Fibroblast of skin of right quadriceps (primary cell): Measurements from ENCODE around the gene U2AF2.

Source experiments
- DNase-seq: peaks from one replicate; pipeline ENCODE4 v3.0.0-alpha.2; 2013

The U2AF2 gene

GRCh38 chr19:55654868-55655647 is at the start of gene U2AF2:
Gene U2AF2 (plus strand): TSS chr19:55655035. CDS start chr19:55655105, 70 bp downstream.
- peak; percentile 90 for DNase-seq

- peak; percentile 98 for DNase-seq
Observed at GRCh38 chr19:55605207-55605636, 49.6 kb upstream of the U2AF2 start.

- peak; percentile 83 for DNase-seq
Observed at GRCh38 chr19:55605637-55606470, 49.0 kb upstream of the U2AF2 start, which contains the start of gene ZNF865. Gene ZNF865 (plus strand): TSS chr19:55605647. CDS start chr19:55613619, 7,972 bp downstream.

DNA sequence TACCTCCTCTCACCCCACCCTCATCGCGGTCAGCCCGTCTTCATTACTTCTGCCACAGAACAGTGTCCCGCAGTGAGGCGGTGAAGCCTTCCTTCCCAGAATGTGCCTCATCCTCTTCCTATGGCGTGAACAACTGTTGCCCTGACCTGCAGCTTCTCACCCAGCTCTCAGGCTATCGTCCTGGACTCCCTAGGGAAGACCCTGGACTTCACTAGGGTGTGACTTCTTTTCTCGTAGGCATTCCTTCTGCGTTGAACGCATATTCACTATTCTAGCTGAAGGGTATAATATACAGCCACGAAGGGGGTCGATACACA is 48.4 kb upstream of the U2AF2 start:
- DNase-seq: no peak

DNA sequence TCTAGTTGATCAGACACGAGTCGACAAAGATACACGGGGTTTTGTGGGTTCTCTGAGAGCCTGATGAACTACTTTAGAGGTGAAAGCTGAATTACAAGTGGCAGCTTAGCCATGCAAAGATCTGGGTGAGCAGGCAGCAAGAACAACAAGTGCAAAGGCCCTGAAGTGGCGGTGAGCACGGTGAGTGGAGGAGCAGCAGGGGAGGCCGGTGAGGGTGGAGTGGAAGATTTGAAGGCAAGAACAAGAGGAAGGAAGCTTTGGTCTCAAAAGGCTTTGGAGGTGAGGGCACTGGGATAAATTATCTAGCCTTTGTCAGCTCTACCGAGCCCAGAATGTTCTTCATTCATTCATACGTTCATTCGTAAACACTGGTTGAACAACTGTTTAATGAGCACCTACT is 48.0 kb upstream of the U2AF2 start:
- DNase-seq: no peak

GRCh38 chr19:55609326-55609725 is 45.5 kb upstream of the U2AF2 start:
- no peak for DNase-seq

- DNase-seq: no peak
Observed at GRCh38 chr19:55611300-55611982, 43.4 kb upstream of the U2AF2 start.

DNA sequence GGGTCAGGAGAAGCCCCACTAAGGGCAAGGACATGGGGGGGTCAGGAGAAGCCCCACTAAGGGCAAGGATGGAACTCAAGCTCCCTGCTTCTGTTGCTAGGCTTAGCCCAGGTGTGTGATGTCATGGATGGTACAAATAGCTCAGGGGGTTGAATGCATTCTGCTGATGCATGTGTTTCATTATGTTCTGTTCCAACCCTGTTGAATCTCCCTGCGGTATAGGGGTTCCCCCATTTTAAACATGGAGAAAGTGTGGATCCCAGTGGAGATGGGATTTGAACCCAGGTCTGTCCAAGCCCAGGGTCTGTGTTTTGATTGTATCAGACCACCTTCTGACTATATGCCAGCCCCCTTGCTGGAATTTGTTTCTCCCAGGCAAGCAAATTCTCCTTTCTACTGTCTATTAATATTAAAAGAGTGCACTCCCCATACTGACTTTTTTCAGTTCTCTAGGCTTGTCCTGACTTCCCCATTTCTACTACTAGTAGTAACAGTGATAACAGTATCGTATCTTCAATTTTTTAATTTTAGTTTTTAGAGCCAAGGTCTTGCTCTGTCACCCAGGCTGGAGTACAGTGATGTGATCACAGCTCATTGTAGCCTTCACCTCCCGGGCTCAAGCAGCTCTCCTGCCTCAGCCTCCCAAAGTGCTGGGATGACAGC is 42.7 kb upstream of the U2AF2 start:
- no peak for DNase-seq

- DNase-seq: no peak
Observed at GRCh38 chr19:55613396-55613795, 41.4 kb upstream of the U2AF2 start.

DNA sequence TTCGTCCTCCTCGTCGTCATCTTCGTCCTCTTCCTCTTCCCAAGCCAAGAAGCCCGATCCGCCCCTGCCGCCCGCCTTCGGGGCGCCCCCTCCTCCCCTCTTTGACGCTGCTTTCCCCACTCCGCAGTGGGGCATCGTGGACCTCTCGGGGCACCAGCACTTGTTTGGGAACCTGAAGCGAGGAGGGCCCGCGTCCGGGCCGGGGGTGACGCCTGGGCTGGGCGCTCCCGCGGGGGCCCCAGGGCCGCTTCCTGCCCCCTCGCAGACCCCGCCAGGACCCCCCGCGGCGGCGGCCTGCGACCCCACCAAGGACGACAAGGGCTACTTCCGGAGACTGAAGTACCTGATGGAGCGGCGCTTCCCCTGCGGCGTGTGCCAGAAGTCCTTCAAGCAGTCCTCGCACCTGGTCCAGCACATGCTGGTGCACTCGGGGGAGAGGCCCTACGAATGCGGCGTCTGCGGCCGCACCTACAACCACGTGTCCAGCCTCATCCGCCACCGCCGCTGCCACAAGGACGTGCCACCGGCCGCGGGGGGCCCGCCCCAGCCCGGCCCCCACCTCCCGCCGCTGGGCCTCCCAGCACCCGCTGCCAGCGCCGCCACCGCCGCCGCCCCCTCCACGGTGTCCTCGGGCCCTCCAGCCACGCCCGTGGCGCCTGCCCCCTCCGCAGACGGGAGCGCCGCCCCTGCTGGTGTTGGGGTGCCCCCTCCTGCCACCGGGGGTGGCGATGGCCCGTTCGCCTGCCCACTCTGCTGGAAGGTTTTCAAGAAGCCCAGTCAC is 40.7 kb upstream of the U2AF2 start:
- DNase-seq: no peak

DNA sequence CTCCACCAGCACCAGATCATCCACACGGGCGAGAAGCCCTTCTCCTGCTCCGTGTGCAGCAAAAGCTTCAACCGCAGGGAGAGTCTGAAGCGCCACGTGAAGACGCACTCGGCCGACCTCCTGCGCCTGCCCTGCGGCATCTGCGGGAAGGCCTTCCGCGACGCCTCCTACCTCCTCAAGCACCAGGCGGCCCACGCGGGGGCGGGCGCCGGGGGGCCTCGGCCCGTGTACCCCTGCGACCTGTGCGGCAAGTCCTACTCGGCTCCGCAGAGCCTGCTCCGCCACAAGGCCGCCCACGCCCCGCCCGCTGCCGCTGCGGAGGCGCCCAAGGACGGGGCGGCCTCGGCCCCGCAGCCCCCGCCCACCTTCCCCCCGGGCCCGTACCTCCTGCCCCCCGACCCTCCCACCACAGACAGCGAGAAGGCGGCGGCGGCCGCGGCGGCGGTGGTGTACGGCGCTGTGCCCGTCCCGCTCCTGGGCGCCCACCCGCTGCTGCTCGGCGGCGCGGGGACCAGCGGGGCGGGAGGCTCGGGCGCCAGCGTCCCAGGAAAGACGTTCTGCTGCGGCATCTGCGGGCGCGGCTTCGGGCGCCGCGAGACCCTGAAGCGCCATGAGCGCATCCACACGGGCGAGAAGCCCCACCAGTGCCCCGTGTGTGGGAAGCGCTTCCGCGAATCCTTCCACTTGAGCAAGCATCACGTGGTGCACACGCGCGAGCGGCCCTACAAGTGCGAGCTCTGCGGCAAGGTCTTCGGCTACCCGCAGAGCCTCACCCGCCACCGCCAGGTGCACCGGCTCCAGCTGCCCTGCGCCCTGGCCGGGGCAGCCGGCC is 39.9 kb upstream of the U2AF2 start:
- DNase-seq: no peak

DNA sequence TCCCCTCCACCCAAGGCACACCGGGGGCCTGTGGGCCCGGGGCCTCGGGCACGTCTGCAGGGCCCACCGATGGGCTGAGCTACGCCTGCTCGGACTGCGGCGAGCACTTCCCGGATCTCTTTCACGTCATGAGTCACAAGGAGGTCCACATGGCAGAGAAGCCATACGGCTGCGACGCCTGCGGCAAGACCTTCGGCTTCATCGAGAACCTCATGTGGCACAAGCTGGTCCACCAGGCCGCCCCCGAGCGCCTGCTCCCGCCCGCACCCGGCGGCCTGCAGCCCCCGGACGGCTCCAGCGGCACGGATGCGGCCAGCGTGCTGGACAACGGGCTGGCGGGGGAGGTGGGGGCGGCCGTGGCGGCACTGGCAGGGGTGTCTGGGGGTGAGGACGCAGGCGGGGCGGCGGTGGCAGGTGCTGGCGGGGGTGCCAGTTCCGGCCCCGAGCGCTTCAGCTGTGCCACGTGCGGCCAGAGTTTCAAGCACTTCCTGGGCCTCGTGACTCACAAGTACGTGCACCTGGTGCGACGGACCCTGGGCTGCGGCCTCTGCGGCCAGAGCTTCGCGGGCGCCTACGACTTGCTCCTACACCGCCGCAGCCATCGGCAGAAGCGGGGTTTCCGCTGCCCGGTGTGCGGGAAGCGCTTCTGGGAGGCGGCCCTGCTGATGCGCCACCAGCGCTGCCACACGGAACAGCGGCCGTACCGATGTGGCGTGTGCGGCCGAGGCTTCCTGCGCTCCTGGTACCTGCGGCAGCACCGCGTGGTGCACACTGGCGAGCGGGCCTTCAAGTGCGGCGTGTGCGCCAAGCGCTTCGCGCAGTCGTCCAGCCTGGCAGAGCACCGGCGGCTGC is 39.1 kb upstream of the U2AF2 start:
- DNase-seq: no peak

GRCh38 chr19:55616395-55616875 is 38.4 kb upstream of the U2AF2 start:
- no peak for DNase-seq

DNA sequence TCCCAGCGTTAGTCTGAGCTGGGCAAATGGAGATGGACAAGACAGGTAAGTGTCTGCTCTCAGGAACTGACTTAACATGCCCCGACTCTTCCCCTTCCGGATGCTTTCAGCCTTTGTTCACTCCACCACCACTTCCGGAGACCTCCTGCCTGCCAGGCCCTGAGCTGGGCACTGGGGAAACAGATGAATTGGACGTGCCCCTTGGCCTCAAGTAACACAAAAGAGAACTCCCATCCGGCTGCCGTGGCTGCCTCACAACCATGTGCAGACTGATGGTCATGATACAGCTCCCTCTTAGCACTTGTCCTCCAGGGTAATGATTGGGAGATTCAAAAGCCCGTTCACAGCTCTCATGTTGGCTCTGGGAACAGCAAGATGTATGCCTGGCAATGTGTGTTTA is 37.4 kb upstream of the U2AF2 start:
- no peak for DNase-seq

DNA sequence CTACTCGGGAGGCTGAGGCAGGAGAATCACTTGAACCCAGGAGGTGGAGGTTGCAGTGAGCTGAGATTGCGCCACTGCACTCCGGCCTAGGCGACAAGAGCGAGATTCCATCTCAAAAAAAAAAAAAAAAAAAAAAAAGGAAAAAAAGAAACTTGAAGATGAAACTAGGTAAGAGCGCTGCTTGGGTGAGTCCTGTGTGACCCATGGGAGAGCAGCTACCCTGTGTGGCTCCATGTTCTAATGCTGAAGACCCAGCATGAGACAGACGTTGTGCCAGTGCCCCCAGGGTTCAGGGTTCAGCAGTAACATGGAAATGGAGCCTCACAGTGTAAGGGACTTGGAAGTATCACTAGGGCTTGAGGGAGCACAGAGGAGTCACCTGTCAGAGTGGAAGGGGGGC is 36.4 kb upstream of the U2AF2 start:
- DNase-seq: no peak

- no peak for DNase-seq
Observed at GRCh38 chr19:55619286-55619685, 35.5 kb upstream of the U2AF2 start.

DNA sequence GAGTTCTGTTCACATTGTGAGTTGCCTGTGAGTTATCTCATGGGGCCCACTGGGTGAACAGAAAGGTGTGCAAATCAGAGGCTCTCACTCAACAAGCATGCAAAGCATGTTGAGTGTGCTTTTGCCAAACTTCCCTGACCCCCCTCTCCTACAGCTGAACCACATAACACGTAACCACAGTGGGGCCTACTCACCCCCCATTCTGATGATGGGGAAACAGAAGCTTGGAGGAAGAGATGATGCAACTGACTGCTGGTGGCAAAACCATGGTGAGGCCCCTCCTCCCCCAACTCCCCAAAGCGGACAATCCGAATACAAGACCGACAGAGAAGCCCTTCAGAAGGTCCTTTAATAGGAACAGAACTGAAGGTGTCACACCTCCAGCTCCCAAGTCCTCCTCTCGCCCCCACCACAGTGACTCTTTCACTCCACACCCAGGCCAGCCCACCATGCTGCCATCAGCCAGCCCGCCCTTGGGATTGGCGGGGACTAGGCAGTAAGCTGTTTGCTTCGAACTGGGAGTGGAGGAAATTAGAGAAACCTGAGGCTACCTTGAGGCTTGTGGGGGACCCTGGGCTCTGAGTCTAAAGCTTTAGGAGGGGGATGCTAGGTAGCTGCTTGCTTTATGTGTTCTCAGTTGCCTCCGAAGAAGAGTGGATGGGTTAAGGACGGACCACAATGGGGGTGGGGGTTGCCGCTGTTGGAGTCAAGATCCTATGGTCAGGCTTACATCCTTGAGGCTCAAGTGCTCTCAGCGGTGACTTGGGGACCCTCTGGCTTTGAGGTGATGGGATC is 34.2 kb upstream of the U2AF2 start:
- DNase-seq: peak; percentile 84

- DNase-seq: no peak
Observed at GRCh38 chr19:55621205-55621672, 33.6 kb upstream of the U2AF2 start.

DNA sequence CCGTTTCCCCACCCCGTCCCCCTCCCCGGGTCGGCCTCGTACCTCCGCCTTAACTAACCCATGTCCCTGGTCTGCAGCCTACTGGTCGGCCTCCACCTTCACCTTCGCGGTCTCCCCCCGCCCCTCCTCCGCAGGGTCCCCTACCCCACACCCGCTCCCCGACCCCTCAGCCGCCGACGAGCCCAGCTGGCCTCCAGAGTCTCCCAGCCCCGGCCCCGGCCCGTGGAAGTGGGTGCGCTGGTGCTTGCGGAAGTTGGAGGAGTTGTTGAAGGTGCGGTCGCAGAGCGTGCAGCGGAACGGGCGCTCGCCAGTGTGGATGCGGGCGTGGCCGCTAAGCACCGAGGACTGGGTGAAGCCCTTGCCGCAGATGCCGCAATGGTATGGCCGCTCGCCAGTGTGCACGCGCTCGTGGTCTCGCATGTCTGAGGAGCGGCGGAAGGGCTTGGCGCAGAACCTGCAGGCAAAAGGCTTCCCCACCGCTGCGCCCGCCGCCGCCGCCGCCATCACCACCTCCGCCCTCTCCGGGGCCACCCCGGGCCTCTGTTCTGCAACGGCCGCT is 33.1 kb upstream of the U2AF2 start:
- DNase-seq: no peak
